ENCODE data around the gene SND1.
"Not testable (repeated sequence)": the region's sequence is repeated elsewhere in the genome, so short reads cannot be mapped to it uniquely, and the experiment has no call there.

The SND1 gene

GRCh38 chr7:127810696-127811660, 159.0 kb downstream of the SND1 start:
- DNase-seq, result no peak

GRCh38 chr7:127812540-127812939, 160.5 kb downstream of the SND1 start:
- DNase-seq, result no peak

- no peak for DNase-seq
Measured at GRCh38 chr7:127813991-127814541, 162.1 kb downstream of the SND1 start.

GRCh38 chr7:127815631-127816145, 163.7 kb downstream of the SND1 start:
- no peak for DNase-seq

- DNase-seq, result no peak
Measured at GRCh38 chr7:127816354-127817190, 164.6 kb downstream of the SND1 start.

- DNase-seq, result no peak
Measured at GRCh38 chr7:127817466-127817865, 165.5 kb downstream of the SND1 start.

GRCh38 chr7:127818306-127818705, 166.3 kb downstream of the SND1 start:
- DNase-seq, result no peak

GRCh38 chr7:127819975-127820731, 168.2 kb downstream of the SND1 start:
- DNase-seq, result no peak

GRCh38 chr7:127820732-127821085, 168.7 kb downstream of the SND1 start:
- no peak for DNase-seq

GRCh38 chr7:127821146-127821545, 169.2 kb downstream of the SND1 start:
- DNase-seq, result no peak

GRCh38 chr7:127822822-127823508, 171.0 kb downstream of the SND1 start:
- DNase-seq, result no peak

GRCh38 chr7:127824682-127825081, 172.7 kb downstream of the SND1 start:
- no peak for DNase-seq

GRCh38 chr7:127828843-127829500, 177.0 kb downstream of the SND1 start:
- DNase-seq, result no peak

GRCh38 chr7:127831318-127832219, 179.6 kb downstream of the SND1 start:
- DNase-seq, result no peak

GRCh38 chr7:127832592-127832991, 180.6 kb downstream of the SND1 start:
- DNase-seq, result no peak

GRCh38 chr7:127833641-127834040, 181.6 kb downstream of the SND1 start:
- DNase-seq, result no peak

GRCh38 chr7:127835679-127836078, 183.7 kb downstream of the SND1 start:
- DNase-seq, result no peak

- DNase-seq, result not testable (repeated sequence)
Measured at GRCh38 chr7:127837816-127838410, 185.9 kb downstream of the SND1 start.

- DNase-seq, result no peak
Measured at GRCh38 chr7:127838816-127839415, 186.9 kb downstream of the SND1 start.
